GM12892 (cell line): Measurements from ENCODE around the gene MACROD1.

Source experiments
- POLR2A ChIP-seq: IDR thresholded peaks from 2 replicates; pipeline ENCODE4 v1.6.1; 2011; ENCODE audit warnings: low read depth, low read length, control low read depth
- POLR2AphosphoS5 ChIP-seq: IDR thresholded peaks from 2 replicates; pipeline ENCODE4 v1.6.1; 2011; ENCODE audit warnings: low read depth, low read length, control low read depth
- TAF1 ChIP-seq: IDR thresholded peaks from 2 replicates; pipeline ENCODE4 v1.6.1; 2011; ENCODE audit warnings: low read depth, mild to moderate bottlenecking, control low read depth, low read length, borderline replicate concordance

DNA sequence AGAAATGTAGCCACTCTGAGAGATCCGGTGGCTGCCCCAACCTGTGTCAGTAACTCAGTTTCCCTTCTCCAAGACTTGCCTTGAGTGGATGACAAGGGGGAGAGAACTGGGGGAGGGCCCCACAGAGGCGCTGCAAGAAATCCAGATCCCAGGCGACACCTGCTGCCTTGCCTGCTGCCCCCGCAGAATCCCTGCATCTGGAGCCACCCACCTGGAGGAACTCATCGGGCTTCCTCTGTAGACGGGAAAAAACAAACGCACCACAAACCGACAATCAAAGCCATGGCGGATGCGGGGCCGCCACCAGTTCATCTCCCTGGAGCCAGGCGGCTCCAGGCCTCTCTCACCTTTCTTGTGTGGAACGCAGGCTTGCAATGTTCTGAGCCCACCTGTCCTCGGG lies 40.2 kb downstream of the MACROD1 start:
- TF ChIP-seq POLR2AphosphoS5 (no peak), POLR2A (no peak), TAF1 (no peak)
